HG02884 (cell line): ENCODE data around the gene HTR2C.
A peak's percentile ranks its signal among the peaks of the same experiment; 100 is the strongest.
"Not testable (repeated sequence)": the region's sequence is repeated elsewhere in the genome, so short reads cannot be mapped to it uniquely, and the experiment has no call there.

ENCODE experiments used
- ATAC-seq: cut with Tn5 transposase; IDR thresholded peaks from one replicate; pipeline ENCODE4 v1.9.1; 2021; ENCODE audit warnings: mild to moderate bottlenecking, moderate library complexity; ENCODE audit not compliant: unreplicated experiment

The HTR2C gene

GRCh38 chrX:114583646-114584374 is at the start of gene HTR2C:
Gene HTR2C (plus strand): TSS chrX:114584086. CDS start chrX:114726937, 142,851 bp downstream.
- ATAC-seq: no peak

- ATAC-seq: no peak
Measured at GRCh38 chrX:114580336-114580735, 3.5 kb upstream of the HTR2C start.

GRCh38 chrX:114581528-114582263 is 2.2 kb upstream of the HTR2C start:
- ATAC-seq: no peak

GRCh38 chrX:114582264-114582632 is 1.6 kb upstream of the HTR2C start:
- no peak for ATAC-seq

GRCh38 chrX:114582698-114583395 is 1.0 kb upstream of the HTR2C start:
- ATAC-seq: no peak

DNA sequence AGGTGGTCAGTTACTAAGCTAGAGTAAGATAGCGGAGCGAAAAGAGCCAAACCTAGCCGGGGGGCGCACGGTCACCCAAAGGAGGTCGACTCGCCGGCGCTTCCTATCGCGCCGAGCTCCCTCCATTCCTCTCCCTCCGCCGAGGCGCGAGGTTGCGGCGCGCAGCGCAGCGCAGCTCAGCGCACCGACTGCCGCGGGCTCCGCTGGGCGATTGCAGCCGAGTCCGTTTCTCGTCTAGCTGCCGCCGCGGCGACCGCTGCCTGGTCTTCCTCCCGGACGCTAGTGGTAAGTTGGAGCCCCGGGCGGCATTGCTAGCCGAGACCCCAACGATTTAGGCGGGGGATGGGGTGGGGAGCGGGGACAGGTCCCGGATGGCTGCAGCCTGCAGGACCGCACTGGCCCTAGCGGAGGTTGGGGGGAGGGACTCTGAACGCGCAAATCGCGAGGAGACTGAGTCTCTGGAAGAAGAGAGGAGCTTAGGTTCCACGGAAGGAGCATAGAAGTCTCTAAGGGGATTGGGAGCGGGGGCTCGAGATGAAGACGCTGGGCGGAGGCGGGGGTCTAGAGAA is 573 bp downstream of the HTR2C start:
- no peak for ATAC-seq

DNA sequence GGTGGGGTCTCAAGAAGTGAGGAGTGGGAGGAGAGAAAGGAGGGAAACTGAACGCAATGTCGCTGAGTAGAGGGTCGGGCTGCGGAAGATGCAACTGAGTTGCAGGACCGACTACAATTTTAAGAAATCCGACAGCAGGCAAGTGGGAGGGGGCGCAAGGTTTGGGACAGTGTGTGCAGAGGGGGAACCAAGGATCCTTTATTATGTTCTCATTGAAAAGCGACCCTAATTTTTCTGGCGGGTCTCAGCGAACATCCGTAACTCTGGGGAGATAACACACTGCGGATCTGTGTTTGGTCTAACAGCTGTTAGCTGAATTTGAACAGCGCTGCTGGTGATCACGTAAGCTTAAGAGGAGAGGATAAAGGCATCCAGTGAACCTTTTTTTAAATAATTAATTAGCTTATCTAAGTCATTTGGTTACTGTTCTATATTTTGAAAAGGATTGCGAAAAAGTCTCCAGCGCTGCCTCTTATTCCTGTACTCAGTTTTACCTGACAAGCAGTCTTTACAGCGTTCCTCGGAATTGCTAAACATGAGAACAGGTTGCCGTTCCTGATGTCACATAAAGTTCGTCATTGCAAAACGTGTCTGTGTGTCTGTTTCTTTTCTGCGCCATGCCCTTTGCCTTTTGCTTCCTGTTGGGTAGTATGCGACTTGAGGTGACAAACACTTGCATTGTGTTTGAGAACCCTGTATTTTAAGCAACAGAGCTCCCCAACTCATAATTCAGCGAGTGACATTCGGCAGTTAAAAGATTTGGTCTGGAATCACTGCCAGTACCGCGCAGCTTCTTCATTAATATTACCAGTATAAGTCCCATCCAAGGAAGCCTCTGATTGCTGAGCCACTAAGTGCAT is 1.3 kb downstream of the HTR2C start:
- no peak for ATAC-seq

GRCh38 chrX:114591121-114591520 is 7.2 kb downstream of the HTR2C start:
- no peak for ATAC-seq

GRCh38 chrX:114599305-114599704 is 15.4 kb downstream of the HTR2C start:
- no peak for ATAC-seq

DNA sequence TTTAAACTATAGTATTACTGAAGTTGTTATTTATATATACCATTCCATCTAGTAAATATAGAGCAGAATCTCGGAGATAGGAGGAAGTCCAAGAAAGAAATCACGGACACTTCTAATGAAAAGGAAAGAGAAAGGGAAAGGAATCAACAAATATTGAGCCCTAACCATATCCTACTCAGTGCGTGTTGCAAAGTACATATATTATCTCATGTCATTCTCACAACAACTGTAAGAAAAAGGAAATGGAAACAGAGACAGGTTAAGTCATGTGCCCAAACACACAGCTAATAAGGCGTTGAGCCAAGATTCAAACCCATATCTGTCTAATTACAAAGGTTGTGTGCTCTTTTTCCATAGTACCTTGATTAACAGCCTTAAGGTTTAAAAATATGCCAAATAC is 16.0 kb downstream of the HTR2C start:
- ATAC-seq: no peak

- not testable (repeated sequence) for ATAC-seq
Measured at GRCh38 chrX:114606619-114607018, 22.7 kb downstream of the HTR2C start.

DNA sequence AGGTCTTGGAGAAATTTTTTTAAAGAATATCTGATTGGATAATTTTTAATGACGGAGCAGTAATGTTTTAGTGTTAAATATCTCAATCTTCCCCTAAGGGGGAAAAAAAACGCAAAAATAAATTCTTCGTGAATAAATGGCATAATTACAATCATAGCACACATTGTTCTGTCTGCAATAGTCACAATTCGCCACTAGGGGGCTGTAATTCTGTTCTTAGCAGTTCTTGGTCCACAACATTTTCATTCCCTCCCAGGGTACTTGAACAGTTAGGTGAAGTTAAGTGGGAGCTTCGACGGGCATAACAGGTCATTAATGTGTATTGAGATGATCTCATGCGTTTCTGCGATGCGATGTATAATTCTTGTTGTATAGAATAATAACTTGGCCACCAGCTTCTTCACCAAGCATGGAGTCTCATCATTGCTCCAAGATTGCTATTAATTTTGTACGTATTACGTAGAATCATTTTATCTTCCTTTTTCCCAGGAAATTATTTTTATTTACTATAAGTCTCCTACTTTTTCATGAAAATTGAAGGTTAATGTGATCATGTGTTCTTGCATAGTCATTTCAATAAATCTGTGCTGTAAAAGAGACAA is 27.2 kb downstream of the HTR2C start:
- peak; percentile 81 for ATAC-seq

DNA sequence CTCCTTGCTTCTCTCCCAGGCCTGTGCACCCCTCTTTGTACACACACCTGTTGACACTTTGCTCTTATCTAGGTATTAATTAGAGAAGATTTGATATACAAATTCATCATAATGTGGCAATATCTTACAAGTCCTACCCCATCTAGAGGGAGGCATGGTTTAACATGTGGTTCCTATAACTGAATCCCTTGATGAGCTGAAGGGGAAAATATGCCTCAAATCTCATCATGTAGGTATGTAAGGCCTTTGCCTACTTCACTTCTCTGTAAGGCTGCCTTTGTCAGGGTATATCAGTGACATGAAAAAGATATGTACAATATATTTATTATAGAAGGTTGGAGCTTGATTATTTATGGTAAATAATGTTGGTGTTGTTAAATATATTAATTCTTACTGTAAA is 31.9 kb downstream of the HTR2C start:
- no peak for ATAC-seq

DNA sequence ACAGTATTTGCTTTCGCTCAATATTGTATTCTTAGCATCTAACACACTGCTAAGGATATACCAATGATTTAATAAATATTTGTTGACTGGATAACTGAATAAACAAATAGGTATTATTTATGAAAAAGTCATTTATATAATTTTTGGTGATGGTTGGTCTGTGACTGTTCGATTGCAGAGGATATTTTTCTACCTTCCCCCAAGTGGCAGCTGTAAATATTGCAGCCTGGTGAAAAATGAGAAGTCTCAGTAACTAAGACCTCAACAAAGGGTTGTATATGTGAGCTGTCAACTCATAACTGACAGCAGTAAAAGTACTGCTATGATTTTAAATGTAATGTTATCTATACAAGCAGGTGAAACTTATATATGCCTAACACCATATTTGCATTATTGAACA is 36.0 kb downstream of the HTR2C start:
- no peak for ATAC-seq

GRCh38 chrX:114626323-114626722 is 42.4 kb downstream of the HTR2C start:
- no peak for ATAC-seq

DNA sequence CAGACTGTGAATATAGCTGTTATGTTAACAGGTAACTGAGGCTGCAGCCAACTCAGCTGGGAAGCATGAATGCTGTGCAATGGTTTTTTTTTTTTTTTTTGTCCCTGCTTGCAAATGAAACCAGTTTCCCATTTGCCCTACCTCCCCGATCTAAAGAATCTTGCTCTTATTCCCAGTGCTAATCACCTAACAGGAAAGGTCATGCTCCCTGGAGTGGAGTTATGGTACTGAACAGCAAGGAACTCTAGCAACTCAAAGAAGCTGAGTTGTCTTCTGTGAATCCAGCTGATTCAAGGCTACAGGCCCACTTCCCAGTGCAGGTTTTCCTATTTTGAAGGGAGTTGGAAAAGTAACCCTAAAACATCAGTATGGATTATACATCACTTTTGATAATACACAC is 52.1 kb downstream of the HTR2C start:
- ATAC-seq: no peak

DNA sequence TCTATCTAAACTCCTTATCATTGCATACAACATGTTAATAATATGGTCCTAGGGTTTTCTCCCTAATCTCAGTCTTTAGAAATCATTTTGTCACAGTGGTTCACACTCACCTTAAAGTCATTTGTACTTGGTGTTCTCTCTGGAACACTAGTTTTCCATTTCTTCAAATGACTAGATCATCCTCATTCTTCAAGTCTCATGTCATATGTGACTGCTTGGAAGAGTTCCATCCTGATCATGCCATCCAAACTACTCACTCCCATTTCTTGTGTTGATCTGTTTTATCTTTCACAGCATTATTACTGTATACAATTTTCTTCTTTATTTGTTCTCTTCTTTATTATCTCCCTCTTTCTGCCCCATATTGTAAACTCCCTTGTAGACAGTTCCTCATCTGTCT is 66.5 kb downstream of the HTR2C start:
- ATAC-seq: no peak

GRCh38 chrX:114675365-114675764 is 91.5 kb downstream of the HTR2C start:
- ATAC-seq: no peak

- not testable (repeated sequence) for ATAC-seq
Measured at GRCh38 chrX:114700533-114700932, 116.6 kb downstream of the HTR2C start.

DNA sequence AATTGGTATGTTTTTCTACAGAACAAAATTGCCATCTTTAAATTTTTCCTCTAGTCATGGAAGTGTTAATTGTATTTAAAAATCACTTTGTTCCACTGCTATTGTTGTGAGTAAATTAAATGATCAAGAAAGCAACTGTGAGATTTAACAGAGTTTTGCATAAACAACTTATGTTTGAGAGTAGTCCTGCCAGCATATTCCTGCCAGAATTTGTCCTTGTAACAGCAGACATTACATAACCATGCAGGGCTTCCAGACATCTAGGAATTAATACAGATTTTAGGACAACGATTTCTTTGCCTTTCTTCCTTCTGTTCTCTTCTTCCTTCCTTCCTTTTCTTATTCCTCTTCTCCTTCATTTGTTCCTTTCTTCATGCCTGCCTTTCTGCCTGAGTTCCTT is 125.5 kb downstream of the HTR2C start:
- ATAC-seq: no peak
